Neural progenitor cell (in vitro differentiated cells): ENCODE results near the gene ERMARD.

Source experiments
- EZH2 ChIP-seq: fragments of 200-600 bp; sonication (generic); IDR thresholded peaks from 2 replicates; pipeline ENCODE4 v1.6.1; 2017; ENCODE audit warnings: antibody characterized with exemption, mild to moderate bottlenecking, moderate library complexity
- EZH2phosphoT487 ChIP-seq: fragments of 200-600 bp; sonication (generic); IDR thresholded peaks from 2 replicates; pipeline ENCODE4 v1.6.1; 2017; ENCODE audit warnings: antibody characterized with exemption
- TF ChIP-seq, protein P1 (sequence below): fragments of 200-600 bp; sonication (generic); IDR thresholded peaks from 2 replicates; pipeline ENCODE4 v1.5.1; 2017; ENCODE audit warnings: antibody characterized with exemption, mild to moderate bottlenecking

DNA sequence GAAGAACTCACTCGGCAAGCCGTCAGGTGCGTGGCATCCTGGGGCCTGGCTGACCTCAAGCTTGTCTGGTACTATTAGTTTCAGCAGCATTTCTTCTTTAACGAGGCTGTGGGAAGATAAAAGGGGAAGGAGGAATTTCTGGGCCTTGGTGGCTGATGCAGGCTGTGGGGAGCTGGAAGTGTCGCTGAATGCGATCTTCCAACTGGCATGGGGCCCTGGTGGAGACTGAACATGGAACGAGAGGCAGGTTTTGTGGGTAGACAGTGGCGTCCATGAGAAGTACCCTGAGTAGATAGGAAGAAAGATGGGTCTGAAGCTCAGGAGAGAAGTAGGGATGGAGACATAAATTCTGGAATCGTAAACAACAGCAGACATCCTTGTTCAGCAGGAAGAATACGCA, 23.9 kb downstream of the ERMARD start:
- TF ChIP-seq, protein P1, sequence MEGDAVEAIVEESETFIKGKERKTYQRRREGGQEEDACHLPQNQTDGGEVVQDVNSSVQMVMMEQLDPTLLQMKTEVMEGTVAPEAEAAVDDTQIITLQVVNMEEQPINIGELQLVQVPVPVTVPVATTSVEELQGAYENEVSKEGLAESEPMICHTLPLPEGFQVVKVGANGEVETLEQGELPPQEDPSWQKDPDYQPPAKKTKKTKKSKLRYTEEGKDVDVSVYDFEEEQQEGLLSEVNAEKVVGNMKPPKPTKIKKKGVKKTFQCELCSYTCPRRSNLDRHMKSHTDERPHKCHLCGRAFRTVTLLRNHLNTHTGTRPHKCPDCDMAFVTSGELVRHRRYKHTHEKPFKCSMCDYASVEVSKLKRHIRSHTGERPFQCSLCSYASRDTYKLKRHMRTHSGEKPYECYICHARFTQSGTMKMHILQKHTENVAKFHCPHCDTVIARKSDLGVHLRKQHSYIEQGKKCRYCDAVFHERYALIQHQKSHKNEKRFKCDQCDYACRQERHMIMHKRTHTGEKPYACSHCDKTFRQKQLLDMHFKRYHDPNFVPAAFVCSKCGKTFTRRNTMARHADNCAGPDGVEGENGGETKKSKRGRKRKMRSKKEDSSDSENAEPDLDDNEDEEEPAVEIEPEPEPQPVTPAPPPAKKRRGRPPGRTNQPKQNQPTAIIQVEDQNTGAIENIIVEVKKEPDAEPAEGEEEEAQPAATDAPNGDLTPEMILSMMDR = no peak
- TF ChIP-seq EZH2 (no peak), EZH2phosphoT487 (no peak)
